Measurements from ENCODE around the gene HIBCH.
"Not testable (repeated sequence)": the region's sequence is repeated elsewhere in the genome, so short reads cannot be mapped to it uniquely, and the experiment has no call there.

HIBCH gene

DNA sequence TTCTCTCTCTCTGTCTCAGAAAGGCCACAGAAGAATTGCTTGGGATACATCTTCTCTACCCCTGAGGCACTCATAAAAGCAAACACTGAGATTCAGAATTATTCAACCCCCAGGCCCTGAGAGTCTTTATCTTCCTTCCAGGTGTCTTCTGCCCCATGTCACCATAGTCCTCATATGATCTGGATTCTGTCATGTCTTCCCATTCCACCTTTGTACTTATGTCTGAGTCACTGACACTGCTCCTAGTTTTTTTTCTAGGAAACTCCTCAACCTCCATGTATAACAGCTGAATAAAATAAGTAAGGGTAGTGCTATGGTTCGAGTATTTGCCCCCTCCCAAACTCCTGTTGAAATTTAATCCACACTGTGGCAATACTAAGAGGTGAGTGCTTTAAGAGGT is 11.6 kb downstream of the HIBCH start:
- DNase-seq (ENCODE audit: low spot score): no peak

DNA sequence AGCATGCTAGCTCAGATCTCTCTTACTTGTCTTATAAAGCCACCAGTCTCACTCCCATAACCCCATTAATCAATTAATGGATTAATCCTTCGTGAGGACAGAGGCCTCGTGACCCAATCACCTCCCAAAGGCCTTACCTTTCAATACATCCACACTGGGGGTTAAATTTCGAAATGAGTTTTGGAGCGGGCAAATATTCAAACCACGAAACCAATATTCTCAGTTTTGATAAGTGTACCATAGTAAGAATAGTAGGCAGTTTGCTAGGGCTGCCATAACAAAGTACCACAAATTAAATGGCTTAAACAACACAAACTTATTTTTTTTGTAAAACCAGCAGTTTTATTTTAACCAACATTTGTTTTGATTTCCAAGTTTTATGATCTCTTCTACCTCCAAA is 15.2 kb downstream of the HIBCH start:
- no peak for DNase-seq (ENCODE audit: low spot score)

GRCh38 chr2:190303647-190304046 is 16.0 kb downstream of the HIBCH start:
- DNase-seq (ENCODE audit: low spot score): no peak

DNA sequence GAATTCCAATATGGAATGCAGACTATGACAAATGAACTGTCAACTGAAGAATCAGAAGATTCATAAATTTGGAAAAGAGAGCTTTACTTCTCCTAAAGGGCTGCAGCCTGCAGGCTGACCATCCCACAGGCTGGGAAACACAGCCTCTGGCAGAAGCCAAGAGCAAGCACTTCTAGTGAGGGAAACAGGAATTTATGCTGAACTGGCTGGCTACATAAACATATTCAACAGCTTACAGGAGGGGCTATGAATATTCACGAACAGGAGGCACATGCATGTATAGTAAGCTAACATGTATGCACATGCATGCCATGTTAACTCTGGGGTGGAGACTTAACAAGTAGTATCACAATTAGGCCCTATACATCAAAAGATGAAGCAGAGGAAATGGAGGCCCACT is 17.6 kb downstream of the HIBCH start:
- DNase-seq (ENCODE audit: low spot score): no peak

DNA sequence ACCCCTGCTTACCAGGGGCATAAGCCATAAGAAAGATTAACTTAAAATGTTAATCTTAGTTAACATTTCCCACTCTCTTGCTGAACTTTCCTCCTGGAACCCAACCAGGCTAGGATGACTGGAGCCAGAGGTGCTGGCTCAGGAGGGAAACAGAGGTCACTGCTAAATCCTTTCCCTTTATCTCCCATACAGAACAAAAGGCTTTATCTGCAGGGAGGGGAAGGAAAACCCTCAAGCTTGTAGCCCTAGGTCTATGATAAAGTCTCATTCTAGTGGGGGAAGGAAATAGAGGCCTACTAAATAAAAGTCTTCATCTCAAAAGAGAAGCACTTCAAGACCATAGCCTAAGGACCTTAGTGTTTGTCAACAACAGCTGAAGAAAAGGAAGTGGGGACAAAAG is 18.6 kb downstream of the HIBCH start:
- no peak for DNase-seq (ENCODE audit: low spot score)

GRCh38 chr2:190297880-190298279 is 21.7 kb downstream of the HIBCH start:
- DNase-seq (ENCODE audit: low spot score): not testable (repeated sequence)

DNA sequence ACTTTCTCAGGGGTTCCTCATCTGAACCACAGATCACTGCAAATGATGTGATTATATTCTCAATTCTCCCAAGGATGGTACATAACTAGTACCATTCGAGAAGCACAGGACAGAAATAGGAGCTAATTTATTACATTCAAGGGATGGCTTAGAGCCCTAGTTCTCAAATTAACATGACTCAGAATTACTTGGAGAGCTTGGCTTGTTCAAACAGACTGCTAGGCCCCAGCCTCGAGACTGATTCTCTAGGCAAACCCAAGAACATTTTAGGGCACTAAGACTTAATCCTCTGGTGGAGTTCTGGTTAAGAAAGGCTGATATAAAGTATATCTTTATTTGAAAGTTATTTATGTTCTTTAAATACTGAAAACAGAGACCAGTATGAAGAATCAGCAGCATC is 35.8 kb downstream of the HIBCH start:
- DNase-seq (ENCODE audit: low spot score): no peak

GRCh38 chr2:190280565-190281350 is 38.9 kb downstream of the HIBCH start:
- DNase-seq (ENCODE audit: low spot score): no peak

GRCh38 chr2:190279256-190280134 is 40.1 kb downstream of the HIBCH start:
- DNase-seq (ENCODE audit: low spot score): not testable (repeated sequence)

GRCh38 chr2:190277234-190278112 is 42.2 kb downstream of the HIBCH start:
- DNase-seq (ENCODE audit: low spot score): peak; percentile 12

DNA sequence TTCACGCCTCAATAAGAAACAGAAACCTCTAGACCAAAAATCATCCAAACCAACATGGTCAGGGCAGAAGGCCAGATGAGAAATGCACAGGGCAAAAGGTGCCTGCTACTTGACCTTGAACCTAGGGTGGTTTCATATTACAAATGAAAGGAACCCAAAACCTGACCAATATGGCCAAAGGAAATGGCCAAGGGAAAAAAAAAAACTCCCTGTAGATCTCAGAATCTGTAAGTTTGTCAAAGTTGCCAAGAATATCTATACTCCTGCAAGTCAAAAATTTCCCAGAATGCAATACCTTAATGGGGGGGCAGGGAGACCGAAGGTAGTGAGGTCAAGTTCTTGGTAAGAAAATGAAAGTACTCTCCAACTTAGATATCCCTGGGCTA is 47.2 kb downstream of the HIBCH start:
- no peak for DNase-seq (ENCODE audit: low spot score)

GRCh38 chr2:190271783-190272456 is 47.7 kb downstream of the HIBCH start:
- no peak for DNase-seq (ENCODE audit: low spot score)

GRCh38 chr2:190270298-190270697 is 49.3 kb downstream of the HIBCH start:
- no peak for DNase-seq (ENCODE audit: low spot score)

GRCh38 chr2:190269699-190270098 is 49.9 kb downstream of the HIBCH start:
- not testable (repeated sequence) for DNase-seq (ENCODE audit: low spot score)

- peak; percentile 27 for DNase-seq (ENCODE audit: low spot score)
Measured at GRCh38 chr2:190267302-190267701, 52.3 kb downstream of the HIBCH start.

DNA sequence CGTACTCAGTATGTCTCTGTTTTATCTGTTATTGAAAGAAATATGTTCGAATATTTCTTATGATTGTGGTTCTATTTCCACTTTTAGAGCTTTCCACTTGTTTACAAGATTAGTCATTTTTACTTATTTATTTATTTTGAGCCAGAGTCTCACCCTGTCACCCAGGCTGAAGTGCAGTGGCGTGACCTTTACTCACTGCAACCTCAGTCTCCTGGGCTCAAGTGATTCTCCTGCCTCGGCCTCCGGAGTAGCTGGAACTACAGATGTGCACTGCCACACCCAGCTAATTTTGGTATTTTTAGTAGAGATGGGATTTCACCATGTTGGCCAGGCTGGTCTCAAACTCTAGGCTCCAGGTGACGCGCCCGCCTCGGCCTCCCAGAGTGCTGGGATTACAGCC is 53.3 kb downstream of the HIBCH start:
- no peak for DNase-seq (ENCODE audit: low spot score)

GRCh38 chr2:190261851-190262250 is 57.8 kb downstream of the HIBCH start:
- no peak for DNase-seq (ENCODE audit: low spot score)

DNA sequence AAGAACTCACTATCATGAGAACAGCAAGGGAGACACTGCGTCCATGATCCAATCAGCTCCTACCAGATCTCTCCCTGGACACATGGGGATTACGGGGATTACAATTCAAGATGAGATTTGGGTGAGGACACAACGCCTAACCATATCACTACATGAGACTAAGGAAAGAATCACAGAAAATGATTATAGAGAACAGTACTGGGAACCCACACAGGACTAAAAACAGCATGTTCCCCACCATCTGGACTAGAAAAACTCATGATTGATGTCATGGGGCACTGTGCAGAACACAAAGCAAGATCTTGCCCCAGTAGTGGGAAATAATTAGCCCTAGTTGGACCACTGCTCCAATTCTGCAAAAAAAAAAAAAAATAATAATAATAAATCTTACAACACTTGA is 63.5 kb downstream of the HIBCH start:
- no peak for DNase-seq (ENCODE audit: low spot score)

DNA sequence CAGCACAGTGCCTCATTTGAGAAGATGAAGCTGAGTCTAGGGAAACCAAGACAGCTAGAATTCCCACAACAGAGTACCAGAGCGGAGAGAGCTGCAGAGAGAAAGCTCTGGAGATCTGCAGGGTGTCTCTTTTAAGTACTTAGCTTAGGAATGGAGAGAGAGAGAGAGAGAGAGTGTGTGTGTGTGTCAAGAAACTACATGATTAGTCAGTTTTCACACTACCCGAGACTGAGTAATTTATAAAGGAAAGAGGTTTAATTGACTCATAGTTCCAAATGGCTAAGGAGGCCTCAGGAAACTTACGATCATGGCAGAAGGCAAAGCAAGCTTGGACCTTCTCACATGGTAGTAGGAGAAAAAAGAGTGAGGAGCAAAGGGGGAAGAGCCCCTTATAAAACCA is 64.0 kb downstream of the HIBCH start:
- DNase-seq (ENCODE audit: low spot score): no peak

DNA sequence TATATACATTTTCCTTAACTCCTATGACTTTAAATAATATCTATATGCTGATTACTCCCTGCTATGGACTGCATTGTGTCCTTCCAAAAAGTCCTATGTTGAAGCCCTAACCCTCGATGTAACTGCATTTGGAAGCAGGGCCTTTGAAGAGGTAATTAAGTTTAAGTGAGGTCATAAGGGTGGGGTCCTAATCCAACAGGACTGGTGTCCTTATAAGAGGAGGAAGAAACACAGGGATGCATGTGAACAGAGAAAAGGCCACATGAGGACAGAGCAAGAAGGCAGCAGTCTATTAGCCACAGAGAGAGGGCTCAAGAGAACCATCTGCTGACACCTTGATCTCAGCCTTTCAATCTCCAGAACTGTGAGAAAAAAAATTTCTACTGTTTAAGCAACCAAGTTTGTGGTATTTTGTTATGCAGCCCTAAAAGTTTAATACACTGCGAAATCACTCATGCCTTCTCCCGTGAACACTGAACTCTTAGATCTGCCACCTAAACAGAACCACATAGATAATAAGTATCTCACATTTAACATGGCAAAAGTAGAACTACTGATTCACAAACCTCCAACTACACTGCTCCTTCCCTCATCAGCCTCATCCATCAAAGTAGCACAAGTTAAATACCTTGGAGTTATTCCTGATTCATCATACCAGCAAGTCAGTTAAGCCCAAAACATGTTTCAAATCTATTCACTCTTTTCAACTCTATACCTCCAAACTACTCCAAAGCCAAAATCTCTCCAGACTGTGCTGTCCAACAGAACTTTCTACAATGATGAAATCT is 65.4 kb downstream of the HIBCH start:
- DNase-seq (ENCODE audit: low spot score): no peak

- no peak for DNase-seq (ENCODE audit: low spot score)
Measured at GRCh38 chr2:190250421-190250820, 69.2 kb downstream of the HIBCH start.

Data from LoVo (cell line).